GM18861 (cell line): ENCODE measurements around the gene ITGA6.

Experiments
- ATAC-seq: cut with Tn5 transposase; IDR thresholded peaks from one replicate; pipeline ENCODE4 v1.9.1; 2021; ENCODE audit not compliant: unreplicated experiment

The ITGA6 gene

DNA sequence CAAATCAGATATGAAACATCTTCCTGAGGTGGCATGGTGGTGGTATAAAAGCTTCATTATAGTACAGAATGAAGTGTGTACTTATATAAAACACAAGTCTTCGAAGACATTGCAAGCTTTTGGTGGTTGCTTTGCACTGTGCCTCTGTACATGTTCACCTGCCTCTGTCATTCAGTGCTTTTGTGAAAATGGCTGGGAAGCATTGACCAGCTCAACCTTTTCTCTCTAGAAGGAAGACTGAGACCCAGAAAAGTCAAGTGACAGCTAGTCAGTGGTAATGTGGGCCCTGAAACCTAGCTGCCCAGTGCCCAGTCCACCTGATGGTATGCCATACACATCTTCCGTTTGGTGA lies 12.1 kb downstream of the ITGA6 start:
- no peak for ATAC-seq

DNA sequence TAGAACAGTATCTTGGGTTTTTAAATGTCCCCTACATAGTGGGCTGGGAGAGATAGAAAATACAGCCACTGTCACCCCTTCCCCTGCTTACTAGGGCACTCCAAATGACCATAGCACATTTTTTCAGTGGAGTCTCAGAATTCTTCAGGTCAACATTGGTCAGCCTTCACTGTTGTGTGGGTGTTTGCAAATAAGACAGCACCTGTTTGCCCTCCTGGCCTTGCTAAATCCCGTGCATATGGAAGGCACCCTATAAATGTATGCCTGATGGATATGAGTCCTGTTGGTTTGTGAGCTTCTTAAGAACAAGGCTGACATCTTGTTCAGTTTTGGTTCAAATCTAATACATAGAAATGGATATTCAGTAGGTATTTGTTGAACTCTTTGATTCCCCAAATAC lies 12.5 kb downstream of the ITGA6 start:
- ATAC-seq, result no peak

DNA sequence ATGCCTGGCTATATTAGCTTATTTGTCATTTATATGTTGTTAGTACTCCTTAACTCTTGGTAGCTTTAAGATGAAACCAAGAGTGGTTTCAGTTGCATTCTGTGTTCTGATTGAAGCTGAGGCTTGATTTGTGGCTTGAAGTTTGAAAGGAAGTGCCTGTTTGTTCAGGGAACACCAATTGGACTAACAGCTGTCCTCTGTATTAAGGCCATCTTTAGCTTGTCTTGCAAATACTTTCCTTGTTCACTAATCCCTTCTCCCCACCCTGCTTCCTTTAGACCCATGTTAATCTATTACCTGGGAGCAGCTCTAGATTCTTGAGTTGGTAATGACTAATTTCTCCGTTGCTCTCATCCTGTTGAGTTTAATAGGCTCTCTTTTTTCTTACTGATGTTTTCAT lies 13.4 kb downstream of the ITGA6 start:
- ATAC-seq, result no peak

DNA sequence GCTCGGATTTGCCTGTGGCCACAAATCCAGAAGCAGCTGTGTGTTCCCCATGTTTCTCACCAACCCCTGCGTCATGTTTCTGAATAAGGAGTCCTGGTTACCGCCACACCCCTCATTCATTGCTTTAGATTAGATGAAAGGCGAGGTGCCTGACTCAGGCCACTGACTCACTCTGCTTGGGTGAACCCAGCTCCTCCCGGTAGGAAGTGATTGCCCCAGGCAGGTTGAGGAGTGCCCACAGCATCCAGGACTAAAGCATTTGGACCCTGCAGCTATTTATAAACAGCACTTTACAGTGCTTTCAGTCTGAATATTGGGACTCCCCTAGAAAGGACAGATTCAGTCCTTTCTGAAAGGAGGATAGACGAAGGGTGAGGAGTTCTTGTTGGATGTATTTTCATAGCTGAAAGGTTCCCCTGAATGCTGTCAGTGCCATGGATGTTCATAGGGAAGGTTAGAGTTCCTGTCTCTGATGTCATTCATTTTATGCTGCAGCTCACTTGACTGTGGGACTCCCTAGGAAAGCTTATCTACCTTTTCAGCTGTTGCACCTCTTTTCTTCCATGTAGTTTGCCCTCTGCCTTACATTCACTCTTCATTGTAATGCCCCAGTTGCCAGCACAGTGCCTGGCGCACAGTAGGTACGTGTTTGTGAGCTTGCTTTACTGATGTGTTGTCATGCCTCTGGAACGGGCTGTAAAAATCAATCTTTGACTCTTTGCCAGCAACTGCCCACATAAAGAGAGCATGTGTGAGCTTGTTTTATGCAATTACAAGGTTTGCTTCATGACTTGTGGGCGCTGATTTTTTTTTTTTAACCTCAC lies 14.9 kb downstream of the ITGA6 start:
- ATAC-seq, result no peak

DNA sequence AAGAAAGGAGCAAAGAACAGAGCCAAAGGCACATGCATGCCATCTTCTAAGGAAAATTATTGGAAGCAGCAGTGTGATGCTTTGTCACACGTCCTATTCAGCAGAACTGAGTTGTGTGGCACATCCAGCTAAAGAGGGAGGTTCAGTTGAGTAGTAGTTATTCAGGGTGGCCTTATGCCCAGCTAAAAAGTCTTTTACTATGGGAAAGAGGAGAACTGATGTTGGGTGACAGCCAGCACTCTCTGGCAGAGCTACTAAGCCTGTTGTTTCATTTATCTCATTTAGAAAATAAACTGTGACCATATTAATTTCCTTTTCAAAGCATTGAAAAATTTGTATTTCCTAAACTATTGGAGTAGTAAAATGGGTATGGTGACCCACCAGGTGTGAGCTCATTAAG lies 18.5 kb downstream of the ITGA6 start:
- no peak for ATAC-seq

DNA sequence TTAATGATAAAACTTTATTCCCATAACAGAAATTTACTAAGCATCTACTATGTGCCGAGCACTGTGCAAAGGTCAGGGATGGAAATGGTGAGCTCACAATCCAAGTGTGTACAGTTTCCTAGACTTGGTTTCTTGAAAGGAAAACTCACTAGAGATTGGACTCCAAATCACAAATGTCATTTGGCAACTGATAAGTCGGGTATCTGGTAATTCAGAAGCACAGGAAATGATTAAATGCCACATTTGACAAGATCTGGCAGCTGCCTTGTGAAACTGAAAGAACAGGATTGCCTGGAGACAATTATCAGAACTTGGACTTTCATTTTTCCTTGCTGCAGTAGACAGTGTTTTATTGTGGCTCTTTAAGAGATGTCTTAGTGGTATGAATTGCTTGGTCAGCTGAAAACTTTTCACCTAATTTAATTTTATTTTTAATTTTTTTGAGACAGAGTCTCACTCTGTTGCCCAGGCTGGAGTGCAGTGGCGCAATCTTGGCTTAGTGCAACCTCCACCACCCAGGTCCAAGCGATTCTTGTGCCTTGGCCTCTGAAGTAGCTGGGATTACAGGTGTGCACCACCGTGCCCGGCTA lies 19.2 kb downstream of the ITGA6 start:
- ATAC-seq, result no peak

DNA sequence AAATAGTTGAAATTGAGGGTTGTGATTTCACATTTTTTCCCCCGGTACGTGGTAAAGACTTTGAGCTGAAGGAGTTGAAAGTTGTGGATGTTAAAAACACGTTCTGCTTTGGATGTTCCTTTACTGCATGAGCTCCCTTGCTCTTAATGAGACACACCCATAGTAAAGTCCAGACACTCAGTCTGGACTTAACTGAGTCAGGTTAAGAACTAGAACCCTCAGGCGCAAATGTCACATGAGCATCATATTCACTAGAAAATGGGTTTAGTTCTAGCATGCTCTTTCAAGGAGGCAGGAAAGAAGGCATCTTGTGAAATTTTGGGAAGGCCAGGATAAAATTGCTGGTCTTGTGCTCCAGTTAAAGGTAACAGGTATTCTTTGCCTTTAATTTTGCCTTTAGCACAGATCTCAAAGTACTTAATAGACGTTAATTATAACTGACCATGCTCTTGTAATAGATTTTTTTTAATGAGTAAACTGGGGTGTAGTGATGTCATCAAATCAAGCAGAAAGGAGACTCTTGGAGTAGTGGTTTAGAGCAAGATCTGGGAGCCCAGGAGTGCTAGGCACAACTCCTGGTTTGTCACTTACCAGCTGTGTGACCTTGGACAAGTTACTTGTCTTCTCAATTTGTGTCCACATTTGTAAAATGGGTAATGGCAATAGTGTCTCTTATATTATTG lies 20.6 kb downstream of the ITGA6 start:
- ATAC-seq, result no peak

DNA sequence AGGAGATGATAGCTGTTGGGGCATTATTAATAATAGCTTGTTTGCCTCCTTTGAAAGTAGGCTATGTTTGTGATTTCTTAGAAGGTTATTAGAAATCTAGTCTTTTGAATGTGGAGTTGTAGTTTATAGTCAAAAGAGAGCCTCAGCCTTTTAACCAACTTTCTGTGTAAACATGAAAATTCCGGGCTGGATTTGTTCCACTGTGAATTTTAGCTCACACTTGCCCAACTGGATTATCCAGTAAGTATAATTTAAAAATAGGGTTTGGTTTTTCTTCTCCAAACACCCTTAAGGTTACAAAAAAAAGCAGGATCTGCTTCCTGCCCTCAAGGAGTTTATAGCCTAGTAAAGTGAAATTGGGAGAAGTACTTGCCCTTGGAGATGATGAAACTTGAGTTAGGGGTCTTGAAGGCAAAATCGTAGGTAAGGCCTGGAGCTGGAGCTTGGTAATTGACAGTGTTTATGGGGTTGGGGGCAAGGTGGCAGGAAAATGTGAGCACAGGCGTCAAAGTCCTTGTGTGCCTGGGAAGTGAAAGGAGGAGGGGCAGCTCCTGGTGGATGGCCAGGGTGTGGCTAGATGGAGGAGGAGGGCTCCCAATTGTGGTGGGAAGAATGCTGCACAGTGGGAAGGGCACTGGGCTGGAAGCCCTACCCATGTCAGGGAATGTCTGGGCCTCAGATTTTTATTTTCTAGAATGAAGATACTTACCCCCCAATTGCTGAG lies 21.3 kb downstream of the ITGA6 start:
- no peak for ATAC-seq

DNA sequence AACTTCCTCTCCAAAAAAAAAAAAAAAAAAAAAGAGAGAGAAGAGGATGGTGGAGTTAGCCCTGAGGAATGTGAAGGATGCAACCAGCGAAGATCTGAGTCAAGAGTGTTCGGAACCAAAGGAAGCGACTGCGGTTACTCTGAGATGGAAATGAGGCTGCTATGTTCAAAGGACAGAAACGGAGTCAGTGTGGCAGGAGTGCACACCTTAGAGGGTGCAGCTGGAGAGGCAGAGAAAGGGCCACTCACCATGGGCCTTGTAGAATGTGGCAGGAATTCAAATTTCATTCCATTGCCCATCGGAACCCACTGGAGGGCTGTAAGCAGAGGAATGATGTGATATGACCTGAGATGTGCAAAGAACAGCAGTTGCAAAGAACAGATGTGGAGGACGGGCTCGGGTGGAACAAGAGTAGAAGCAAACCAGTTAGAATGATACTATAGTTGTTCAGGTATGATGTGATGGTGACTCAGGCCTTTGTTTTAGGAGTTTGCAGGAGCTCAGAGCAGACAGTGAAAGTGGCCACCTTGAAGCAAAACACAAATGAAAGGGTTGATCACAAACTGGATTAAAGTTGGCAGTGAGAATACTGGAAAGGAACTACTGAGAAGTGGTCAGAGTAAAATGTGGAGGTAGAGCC lies 22.6 kb downstream of the ITGA6 start:
- no peak for ATAC-seq

DNA sequence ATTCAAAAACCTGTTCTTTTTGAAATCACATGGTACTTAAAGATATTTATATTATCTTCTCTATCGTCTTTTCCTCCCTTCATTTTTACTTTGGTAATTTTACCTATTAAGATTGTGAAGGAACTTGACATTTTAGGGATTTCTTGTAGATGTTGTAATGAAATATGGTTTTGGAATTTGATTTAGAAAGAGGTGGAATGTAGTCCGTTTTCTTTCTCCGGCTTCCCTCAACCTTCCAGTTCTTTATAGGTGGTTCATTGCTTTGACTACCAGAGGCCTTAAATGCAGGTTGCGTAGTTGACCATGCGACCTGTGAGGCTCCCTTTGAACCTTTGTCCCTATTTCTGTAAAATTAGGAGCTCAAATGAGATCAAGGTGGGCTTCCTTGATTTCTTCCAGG lies 24.5 kb downstream of the ITGA6 start:
- no peak for ATAC-seq

DNA sequence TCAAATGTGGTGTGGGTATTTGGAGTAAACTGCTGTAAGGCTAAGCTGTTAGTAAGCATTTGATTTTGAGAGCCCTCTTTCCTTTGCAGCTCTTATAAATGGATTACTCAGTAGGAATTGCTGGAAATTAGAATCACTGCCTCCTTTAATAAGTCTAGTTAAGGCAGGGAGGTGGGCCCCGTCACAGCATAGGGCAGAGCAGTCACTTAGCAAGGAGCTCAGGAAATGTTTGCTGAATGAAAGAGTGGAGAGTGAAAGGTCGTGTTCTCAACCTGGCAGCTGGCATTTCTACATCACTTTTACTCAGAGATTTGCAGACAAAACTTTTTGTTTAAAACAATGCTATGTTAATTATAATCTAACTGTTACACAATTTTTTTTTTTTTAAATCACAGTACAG lies 25.5 kb downstream of the ITGA6 start:
- no peak for ATAC-seq

DNA sequence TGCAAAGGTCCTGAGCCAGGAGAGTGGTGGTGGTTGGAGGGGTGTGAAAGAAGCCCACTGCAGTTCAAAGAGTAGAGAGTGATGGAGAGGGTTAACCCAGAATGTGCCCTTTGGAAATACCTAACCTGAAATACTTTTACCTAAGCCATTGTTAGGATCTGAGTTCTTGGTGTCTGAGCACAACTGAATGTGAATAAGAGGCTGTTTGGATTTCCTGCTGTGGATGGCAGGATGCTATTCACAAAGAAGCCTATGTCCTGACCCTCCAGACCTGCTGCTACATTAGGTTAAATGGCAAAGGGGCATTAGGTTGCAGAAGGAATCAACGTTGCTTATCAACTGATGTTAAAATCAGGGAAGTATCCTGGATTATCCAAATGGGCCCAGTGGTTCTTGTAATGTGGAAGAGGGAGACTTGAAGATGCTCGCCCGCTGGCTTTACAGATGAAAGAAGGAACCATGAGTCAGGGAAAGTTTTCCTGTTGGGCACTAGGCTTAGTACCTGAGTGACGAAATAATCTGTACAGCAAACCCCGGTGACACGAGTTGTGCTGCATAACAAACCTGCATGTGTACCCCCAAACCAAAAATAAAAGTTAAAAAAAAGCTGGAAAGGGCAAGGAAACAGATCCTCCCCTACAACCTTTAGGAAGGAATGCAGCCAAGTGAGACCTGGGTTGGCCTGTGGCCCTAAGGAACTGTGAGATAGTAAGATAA lies 27.2 kb downstream of the ITGA6 start:
- ATAC-seq, result no peak

DNA sequence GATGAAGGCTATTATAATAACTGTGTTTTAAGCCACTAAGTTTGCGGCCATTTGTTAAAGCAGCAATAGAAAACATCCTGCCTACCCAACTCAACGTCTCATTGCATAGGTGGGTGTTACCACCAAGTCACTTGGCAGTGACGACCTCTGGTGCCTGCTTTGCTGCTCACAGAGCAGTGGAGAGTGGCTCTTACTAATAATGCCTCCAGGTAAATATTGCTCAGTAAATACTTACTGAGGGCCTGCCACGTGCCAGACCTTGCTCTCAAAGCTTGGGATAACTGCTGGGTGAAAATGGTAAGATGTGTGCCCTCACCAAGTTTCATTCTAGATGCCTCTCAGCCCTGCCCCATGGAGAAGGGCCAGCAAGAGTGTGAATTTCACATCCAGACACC lies 27.7 kb downstream of the ITGA6 start:
- ATAC-seq, result no peak

DNA sequence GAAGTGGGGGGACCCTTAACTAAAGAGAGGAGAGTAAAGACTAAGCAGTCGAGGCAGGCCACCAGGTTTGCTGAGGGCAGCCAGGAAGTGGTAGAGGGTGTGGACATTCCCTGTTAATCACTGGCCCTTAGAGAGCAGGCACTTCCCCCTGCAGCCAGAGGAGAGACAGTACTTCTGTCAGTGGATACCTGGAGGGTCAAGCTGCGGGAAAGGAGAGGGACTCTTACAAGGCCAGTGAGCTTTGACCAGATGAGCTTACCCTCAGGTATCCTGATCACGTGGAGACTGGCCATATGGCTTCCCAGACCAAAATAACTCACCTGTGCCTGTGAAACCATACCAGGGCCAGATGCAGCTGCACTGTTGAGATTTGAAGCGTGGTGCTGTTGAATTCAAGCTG lies 28.6 kb downstream of the ITGA6 start:
- ATAC-seq, result no peak

DNA sequence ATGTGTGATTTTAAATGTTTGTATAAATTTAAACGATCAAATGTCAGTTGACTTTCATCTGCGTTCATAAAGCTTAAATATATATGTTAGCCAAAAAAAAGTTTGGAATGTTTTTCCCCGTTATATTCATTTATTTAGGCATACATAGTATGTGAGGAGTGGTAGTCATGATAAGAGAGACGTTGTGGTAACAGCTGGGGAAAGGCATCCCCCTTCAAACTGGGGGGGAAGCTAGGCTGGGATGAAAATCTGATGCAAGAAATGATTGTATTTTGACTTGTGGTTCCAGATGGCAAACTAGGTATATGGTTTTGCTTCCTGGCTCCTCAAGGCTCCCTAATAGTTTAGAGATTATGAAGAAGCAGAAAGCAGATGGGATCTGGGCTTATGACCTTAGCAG lies 30.1 kb downstream of the ITGA6 start:
- ATAC-seq, result no peak

DNA sequence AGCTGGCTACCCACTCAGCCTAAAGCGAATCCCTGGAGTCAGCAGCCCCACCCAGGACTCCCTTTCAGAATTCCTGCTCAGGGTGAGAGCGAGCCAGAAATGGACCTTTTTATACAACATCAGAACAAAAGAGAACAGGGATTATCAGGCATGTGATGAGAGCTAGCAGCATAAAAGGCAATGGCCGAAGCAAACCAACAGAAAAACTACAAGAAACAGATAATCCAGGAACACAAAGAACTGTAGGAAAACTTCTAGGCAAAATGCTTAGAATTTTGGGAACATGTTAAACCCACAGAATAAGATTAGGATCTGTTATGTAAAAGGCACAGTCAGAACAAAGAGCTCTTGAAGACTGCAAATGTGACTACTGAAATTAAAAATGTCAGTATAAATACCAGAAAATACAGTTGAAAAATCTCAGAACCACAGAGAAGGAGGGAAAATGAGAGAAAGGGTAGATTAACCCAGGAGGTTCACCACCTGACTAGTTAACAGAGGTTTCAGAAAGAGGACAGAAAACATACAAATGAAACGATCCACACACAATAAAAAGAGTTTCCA lies 31.3 kb downstream of the ITGA6 start:
- ATAC-seq, result no peak

DNA sequence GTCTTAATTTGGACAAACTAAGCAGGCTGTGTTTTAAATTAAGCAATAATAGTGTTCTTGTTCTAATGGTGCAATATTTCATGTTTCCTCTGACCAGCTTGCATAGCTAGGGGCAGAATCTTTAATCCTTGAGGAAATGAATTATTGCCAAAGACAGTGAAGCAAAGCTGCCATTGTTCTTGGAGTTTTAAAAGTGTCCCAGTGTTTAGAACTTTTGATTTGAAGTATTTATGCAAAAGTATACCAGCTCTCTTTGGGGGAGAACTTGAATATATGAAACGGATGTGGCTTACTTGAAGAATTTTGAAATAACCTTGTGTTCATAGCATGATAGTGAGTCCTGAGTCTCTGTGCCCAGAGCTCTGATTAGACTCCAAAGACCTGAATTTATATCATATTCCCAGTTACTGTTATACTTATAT lies 33.4 kb downstream of the ITGA6 start:
- ATAC-seq, result no peak

DNA sequence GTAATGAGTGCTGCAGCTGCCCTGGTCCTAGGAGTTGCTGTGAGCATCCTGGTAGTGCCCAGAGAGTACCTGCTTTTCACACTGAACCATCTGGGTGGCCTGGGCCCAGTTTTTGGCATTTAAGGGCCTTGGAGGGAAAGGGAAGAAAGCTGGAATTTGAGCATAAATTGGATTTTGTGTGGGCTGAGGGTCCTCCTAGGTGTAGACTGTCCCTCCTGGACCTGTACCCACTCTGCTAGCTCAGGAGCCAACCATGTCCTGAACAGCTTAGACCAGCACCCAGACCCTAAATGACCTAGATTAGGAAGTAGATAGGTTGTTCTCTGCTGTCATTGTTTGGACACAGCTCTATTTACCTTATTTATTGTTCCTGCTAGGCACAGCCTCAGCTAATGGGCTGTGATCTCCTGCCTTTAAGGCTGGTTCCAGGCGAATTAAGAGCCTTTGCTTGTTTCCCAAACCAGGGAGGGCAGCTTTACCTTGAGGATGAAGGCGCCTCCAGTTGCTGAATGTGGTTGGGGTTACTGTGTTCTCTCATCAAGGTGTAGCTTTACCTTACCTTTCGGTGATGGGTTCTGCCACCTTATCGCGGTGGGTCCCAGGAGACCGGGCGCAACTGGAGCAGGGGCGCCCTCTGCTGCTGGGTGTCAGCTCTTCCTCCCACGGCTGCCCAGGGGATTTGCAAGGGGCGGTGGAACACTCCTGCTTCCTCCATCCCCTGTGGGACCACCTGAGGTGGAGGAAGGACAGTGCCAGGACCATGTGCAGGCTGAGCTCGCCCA lies 34.4 kb downstream of the ITGA6 start:
- ATAC-seq, result no peak

DNA sequence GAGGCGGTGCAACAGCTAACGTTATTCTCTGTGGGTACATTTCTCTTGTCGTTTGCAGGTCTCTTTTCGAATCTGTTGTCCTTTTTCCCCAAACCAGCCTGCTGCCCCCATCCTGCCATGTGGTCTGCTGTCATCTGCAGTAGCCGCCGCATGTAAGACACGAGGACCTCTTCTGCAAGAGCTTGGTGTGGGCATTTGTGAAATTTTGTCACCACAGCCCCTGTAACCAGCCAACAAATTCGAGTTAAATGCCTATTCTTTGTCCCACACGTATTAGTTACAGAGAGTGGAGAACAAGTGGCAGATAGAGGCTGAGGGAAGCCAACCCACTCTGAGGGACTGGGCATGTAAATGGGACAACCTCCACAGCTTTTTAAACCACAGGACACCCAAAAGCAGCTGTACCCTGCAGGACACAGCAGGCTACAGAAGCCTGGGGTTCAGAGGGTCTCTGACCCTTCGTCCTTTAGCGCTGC lies 35.0 kb downstream of the ITGA6 start:
- ATAC-seq, result no peak
